CD4-positive, alpha-beta memory T cell (primary cell): ENCODE results near the gene AMDHD2. TPM values are rescaled to one million over a fixed set of nuclear protein-coding genes. Genes with fewer than 3 reads are reported as not detected.
A peak's percentile ranks its signal among the peaks of the same experiment; 100 is the strongest.

Experiments used
- CTCF ChIA-PET: fragments of 350-600 bp; sonication (Branson Sonifier 250); formaldehyde crosslinking; loops from one replicate; lab custom pipeline; 2021; ENCODE audit warnings: inconsistent platforms; ENCODE audit not compliant: partially characterized antibody; lab: Charles Lee
- POLR2A ChIA-PET: fragments of 350-600 bp; sonication (Branson Sonifier 250); formaldehyde crosslinking; loops from one replicate; lab custom pipeline; 2021; ENCODE audit not compliant: partially characterized antibody; lab: Charles Lee
- DNase-seq, 5 donors: peaks; one replicate each; pipeline versions ENCODE4 v3.0.0 to v3.0.0-alpha.2; 2020 to 2022; ENCODE audit warnings: mixed read lengths in 1 of 5
- H3K27ac ChIP-seq: one replicate; pipeline ENCODE4 v1.7.0; 2013; ENCODE audit warnings: low read depth, low read length
- H3K27me3 ChIP-seq: 2 replicates; pipeline ENCODE4 v1.7.0; 2013; ENCODE audit warnings: mild to moderate bottlenecking, low read length, moderate library complexity; ENCODE audit not compliant: insufficient read depth
- H3K36me3 ChIP-seq: 2 replicates; pipeline ENCODE4 v1.7.0; 2013; ENCODE audit warnings: mild to moderate bottlenecking, low read length, moderate library complexity; ENCODE audit not compliant: insufficient read depth
- H3K4me1 ChIP-seq: 2 replicates; pipeline ENCODE4 v1.7.0; 2013; ENCODE audit warnings: mild to moderate bottlenecking, low read length, moderate library complexity; ENCODE audit not compliant: insufficient read depth
- H3K4me3 ChIP-seq, 2 donors: one replicate each; pipeline ENCODE4 v1.7.0; 2013; ENCODE audit warnings: low read length in 2 of 2, mild to moderate bottlenecking in 1 of 2
- H3K9me3 ChIP-seq, 2 donors: one replicate each; pipeline ENCODE4 v1.7.0; 2013; ENCODE audit warnings: low read length in 2 of 2, control low read depth in 1 of 2; ENCODE audit not compliant: control insufficient read depth in 1 of 2
- H3K27ac Mint-ChIP-seq, 7 donors: one replicate each; pipeline ENCODE4 v1.8.0; 2020 to 2021; ENCODE audit warnings: mixed read lengths in 7 of 7, mild to moderate bottlenecking in 6 of 7, inconsistent platforms in 3 of 7, moderate library complexity in 3 of 7
- H3K27me3 Mint-ChIP-seq, 2 donors: one replicate each; pipeline ENCODE4 v1.8.0; 2020 to 2021; ENCODE audit warnings: mixed read lengths in 2 of 2
- H3K36me3 Mint-ChIP-seq, 2 donors: one replicate each; pipeline ENCODE4 v1.8.0; 2020 to 2021; ENCODE audit warnings: mixed read lengths in 2 of 2, inconsistent platforms in 1 of 2, mild to moderate bottlenecking in 1 of 2
- H3K4me1 Mint-ChIP-seq, 4 donors: one replicate each; pipeline ENCODE4 v1.8.0; 2020 to 2021; ENCODE audit warnings: mixed read lengths in 4 of 4, mild to moderate bottlenecking in 1 of 4
- H3K4me3 Mint-ChIP-seq, 8 donors: one replicate each; pipeline ENCODE4 v1.8.0; 2020 to 2021; ENCODE audit warnings: mixed read lengths in 8 of 8, mild to moderate bottlenecking in 7 of 8, moderate library complexity in 6 of 8, inconsistent platforms in 3 of 8
- H3K9me3 Mint-ChIP-seq, 8 donors: one replicate each; pipeline ENCODE4 v1.8.0; 2020 to 2021; ENCODE audit warnings: mixed read lengths in 8 of 8, mild to moderate bottlenecking in 5 of 8, inconsistent platforms in 3 of 8, moderate library complexity in 1 of 8
- intact Hi-C: fragments of 100-400 bp; cut with micrococcal nuclease; formaldehyde crosslinking; loops from one replicate; pipeline ENCODE4 v1.15.1; 2023
- polyA plus RNA-seq, 2 donors: library from polyadenylated mRNA; unstranded; fragments of 300-500 nt; fragmentation: Illumina TruSeq; gene quantifications; one replicate each; pipeline ENCODE4 v1.2.3, GENCODE V29; 2021
- total RNA-seq, 2 experiments: library from RNA; stranded (reverse); gene quantifications; one replicate each; pipeline ENCODE4 v1.2.3, GENCODE V29; 2021

AMDHD2 gene
- total and polyA plus RNA-seq, 4 experiments from 2014 or later: 17.0 to 121 (median 68.1) TPM

DNA sequence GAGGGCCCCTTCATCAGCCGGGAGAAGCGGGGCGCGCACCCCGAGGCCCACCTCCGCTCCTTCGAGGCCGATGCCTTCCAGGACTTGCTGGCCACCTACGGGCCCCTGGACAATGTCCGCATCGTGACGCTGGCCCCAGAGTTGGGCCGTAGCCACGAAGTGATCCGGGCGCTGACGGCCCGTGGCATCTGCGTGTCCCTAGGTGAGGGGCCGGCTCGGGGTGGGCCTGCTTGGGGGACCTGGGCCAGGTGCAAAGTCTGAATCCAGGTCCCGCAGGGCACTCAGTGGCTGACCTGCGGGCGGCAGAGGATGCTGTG lies 7.6 kb downstream of the AMDHD2 start:
- H3K4me3 ChIP-seq: no peak overlapping the region
- intact Hi-C loops: no loop called here
- no peak overlapping the region for H3K4me3 Mint-ChIP-seq
- peaks cover 7% of the 10 kb centered on the region for H3K4me1 ChIP-seq
- H3K27ac Mint-ChIP-seq: no peak overlapping the region
- ChIA-PET CTCF (no interaction called here), POLR2A (interaction anchor here (2.0 kb wide), 1 partner anchor 8 kb away, joined by 11 read pairs; the partner anchor contains the start of gene AMDHD2)
- H3K9me3 Mint-ChIP-seq: peaks cover 0 to 7% (median 0%) of the 10 kb centered on the region in 8 donors
- H3K27me3 ChIP-seq: no peaks in the 10 kb centered on the region
- peaks cover 10 to 40% of the 10 kb centered on the region in 2 donors for H3K36me3 Mint-ChIP-seq
- no peak for DNase-seq
- no peaks in the 10 kb centered on the region for H3K27me3 Mint-ChIP-seq
- H3K36me3 ChIP-seq: peaks cover 25% of the 10 kb centered on the region
- H3K9me3 ChIP-seq: no peaks in the 10 kb centered on the region
- H3K27ac ChIP-seq: no peak overlapping the region
- H3K4me1 Mint-ChIP-seq: peaks cover 7 to 23% (median 12%) of the 10 kb centered on the region in 4 donors

DNA sequence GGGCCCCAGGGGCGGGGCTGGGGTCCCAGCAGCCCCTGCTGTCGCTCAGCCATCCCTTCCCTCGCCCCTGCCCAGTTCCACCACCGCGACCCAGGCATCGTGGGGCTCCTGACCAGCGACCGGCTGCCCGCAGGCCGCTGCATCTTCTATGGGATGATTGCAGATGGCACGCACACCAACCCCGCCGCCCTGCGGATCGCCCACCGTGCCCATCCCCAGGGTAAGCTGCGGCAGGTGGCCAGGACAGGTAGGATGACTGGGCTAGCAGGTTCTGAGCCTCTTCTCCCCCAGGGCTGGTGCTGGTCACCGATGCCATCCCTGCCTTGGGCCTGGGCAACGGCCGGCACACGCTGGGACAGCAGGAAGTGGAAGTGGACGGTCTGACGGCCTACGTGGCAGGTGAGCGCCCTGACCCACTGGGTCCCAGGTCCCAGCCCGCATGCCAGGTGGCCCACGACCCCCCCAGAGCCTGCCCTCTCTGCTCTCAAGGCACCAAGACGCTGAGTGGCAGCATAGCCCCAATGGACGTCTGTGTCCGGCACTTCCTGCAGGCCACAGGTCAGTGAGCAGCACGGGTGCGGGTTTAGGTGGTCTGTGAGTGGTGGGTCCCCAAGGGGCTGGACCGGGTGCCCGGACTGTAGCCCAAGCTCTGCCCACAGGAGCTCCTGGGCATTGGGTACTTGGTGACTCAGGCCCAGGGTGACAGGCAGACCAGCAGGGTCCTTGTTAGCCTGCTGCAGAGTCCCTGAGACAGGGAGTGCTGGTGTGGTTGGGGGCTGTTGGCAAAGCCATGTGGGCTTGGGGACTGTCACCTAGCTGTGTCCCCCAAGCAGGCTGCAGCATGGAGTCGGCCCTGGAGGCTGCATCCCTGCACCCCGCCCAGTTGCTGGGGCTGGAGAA lies 8.2 kb downstream of the AMDHD2 start:
- Mint-ChIP-seq H3K4me1 (peaks cover 9 to 27% (median 14%) of the 10 kb centered on the region in 4 donors), H3K36me3 (peaks cover 10 to 40% of the 10 kb centered on the region in 2 donors), H3K27me3 (peaks cover 0 to 2% of the 10 kb centered on the region in 2 donors), H3K27ac (no peak overlapping the region), H3K4me3 (no peak overlapping the region), H3K9me3 (peaks cover 0 to 10% (median 0%) of the 10 kb centered on the region in 8 donors)
- intact Hi-C loops: no loop called here
- no peak overlapping the region for H3K4me3 ChIP-seq
- H3K36me3 ChIP-seq: peaks cover 25% of the 10 kb centered on the region
- peaks cover 8% of the 10 kb centered on the region for H3K4me1 ChIP-seq
- no peak for DNase-seq
- no peaks in the 10 kb centered on the region for H3K27me3 ChIP-seq
- no peaks in the 10 kb centered on the region for H3K9me3 ChIP-seq
- POLR2A ChIA-PET: interaction anchor here (2.0 kb wide), 1 partner anchor 8 kb away, joined by 11 read pairs; the partner anchor contains the start of gene AMDHD2
- CTCF ChIA-PET: no interaction called here
- H3K27ac ChIP-seq: no peak overlapping the region

DNA sequence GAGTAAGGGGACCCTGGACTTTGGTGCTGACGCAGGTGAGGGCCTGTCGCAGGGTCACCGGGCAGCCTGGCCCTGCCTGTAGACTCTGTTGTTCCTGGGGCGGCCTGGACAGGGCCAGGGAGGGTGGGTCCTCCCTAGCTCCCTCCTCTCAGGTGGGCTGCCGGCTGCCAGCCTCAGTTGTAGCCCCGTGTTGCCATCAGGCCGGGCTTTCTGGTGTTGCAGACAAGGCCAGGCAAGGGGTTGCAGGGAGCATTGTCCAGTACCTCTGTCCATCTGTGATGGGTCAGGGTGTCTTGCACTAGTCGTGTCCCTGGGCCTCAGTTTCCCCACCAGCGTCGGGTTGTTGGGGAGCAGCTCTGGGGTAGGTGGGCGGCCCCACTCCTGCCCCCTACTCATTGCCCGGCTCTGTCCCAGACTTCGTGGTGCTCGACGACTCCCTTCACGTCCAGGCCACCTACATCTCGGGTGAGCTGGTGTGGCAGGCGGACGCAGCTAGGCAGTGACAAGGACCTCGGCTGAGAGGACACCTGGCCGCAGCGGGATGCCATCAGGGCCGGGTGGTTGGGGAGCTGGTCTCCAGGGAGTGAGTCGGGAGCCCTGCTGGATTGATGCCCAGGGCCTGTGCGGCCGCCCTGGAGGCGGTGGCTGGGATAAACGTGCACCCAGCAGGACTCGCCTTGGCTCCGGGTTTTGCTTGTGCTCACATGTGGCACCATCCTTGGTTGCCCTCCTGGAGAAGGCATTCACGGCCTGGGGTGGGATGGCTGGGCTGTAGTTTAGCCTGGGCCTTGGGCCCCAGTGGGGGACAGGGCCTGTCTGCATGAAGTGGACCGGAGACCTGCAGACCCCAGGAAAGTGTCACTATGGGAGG lies 9.1 kb downstream of the AMDHD2 start:
- H3K4me1 Mint-ChIP-seq: peaks cover 9 to 29% (median 15%) of the 10 kb centered on the region in 4 donors
- H3K27ac ChIP-seq: no peak overlapping the region
- H3K4me3 Mint-ChIP-seq: peak overlapping the region in 2 of 8 donors; percentile 52 to 54
- H3K27me3 ChIP-seq: no peaks in the 10 kb centered on the region
- H3K9me3 Mint-ChIP-seq: peaks cover 0 to 8% (median 0%) of the 10 kb centered on the region in 8 donors
- peaks cover 7 to 33% of the 10 kb centered on the region in 2 donors for H3K36me3 Mint-ChIP-seq
- peak in 1 of 5 donors; percentile 33 for DNase-seq
- H3K4me1 ChIP-seq: peaks cover 12% of the 10 kb centered on the region
- H3K9me3 ChIP-seq: no peaks in the 10 kb centered on the region
- peaks cover 0 to 2% of the 10 kb centered on the region in 2 donors for H3K27me3 Mint-ChIP-seq
- H3K4me3 ChIP-seq: no peak overlapping the region
- ChIA-PET CTCF (no interaction called here), POLR2A (interaction anchor here (2.0 kb wide), 1 partner anchor 9 kb away, joined by 11 read pairs; the partner anchor contains the start of gene AMDHD2)
- intact Hi-C loops: no loop called here
- peak overlapping the region in 3 of 7 donors; percentile 24 to 81 (median 68) for H3K27ac Mint-ChIP-seq
- peaks cover 24% of the 10 kb centered on the region for H3K36me3 ChIP-seq

DNA sequence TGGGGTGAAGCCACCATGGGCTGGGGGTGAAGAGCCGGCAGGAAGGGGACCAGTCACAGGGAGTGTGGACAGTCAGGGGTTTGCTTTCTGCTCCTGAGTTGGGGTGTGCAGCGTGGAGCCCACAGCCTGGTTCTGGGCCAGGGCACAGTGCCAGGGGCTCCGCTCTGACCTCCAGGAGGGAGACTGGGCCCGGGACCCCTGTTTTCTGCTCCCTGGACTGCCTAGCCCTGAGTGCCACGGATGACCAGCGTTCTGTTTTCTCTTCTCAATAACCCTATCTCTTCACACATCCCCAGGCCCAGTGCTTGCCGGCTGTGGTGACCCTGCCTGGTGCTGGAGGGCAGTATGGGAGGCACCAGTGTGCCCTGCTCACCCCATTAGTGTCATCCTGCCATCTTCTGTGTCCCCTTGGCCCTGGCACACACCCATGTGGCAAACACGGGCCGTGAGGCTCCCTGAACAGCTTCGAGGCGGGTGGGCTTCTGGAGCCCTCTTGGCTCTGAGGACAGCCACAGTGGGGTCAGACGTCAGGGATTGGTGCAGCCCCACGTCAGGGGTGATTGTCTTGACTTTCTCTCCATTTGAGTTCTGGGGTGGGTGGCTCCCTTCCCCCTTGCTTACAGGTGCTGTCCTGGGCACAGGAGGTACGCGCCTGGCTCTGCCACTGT lies 9.9 kb downstream of the AMDHD2 start:
- intact Hi-C loops: loop anchor here (5.0 to 10.0 kb wide), 2 partner anchors 245 to 758 kb away; partner anchors contain the start of genes ELOB, EME2, MRPS34 and NME3
- peaks cover 19% of the 10 kb centered on the region for H3K36me3 ChIP-seq
- CTCF ChIA-PET: interaction anchor here (1.3 kb wide), 1 partner anchor 9 kb away, joined by 4 read pairs; no protein-coding TSS in a partner anchor
- Mint-ChIP-seq H3K27ac (peak overlapping the region; percentile 57 to 99 (median 80)), H3K27me3 (peaks cover 0 to 2% of the 10 kb centered on the region in 2 donors), H3K9me3 (peaks cover 0 to 8% (median 0%) of the 10 kb centered on the region in 8 donors), H3K4me1 (peaks cover 6 to 28% (median 14%) of the 10 kb centered on the region in 4 donors), H3K4me3 (peak overlapping the region in 4 of 8 donors; percentile 13 to 75 (median 50)), H3K36me3 (peaks cover 0 to 28% of the 10 kb centered on the region in 2 donors)
- no peaks in the 10 kb centered on the region for H3K27me3 ChIP-seq
- H3K9me3 ChIP-seq: no peaks in the 10 kb centered on the region
- peak in 1 of 5 donors; percentile 36 for DNase-seq
- no peak overlapping the region for H3K4me3 ChIP-seq
- H3K27ac ChIP-seq: peak overlapping the region; percentile 91
- H3K4me1 ChIP-seq: peaks cover 12% of the 10 kb centered on the region
- POLR2A ChIA-PET: interaction anchor here (3.5 kb wide), 1 partner anchor 9 kb away, joined by 170 read pairs; the partner anchor contains the start of gene AMDHD2

DNA sequence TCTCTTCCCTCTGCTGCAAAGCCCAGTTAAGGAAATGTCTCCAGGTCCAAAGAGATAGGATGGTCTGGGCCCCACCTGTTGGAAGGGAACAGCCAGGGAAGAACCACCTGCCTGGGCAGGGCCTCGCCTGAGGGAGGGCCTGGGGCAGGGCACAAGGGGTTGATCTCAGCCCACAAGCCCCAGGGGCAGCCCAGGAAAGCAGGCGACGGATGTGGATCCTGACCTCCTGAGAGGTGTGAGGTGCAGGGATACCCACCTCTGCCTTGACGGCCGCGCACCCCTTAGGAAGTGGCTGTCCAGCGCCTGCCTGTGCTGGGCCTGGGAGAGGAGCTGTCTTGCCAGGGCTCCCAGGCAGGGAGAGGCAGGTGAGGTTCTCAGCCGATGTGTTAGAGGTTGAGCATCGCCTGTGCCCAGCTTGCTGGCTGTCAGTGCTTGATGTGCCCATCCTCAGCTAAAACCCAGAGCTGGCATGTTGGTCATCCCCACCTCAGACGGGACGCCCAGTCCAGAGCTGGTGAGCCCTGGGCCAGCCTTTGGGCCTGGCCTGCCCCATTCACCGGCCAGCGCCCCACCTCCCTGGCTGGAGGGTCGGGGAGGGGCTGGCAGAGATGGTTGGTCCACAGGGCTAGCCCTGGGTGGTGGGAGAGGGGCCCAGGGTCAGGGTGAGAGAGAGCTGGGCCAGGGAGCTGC lies 10.6 kb downstream of the AMDHD2 start:
- Mint-ChIP-seq H3K27me3 (peaks cover 0 to 2% of the 10 kb centered on the region in 2 donors), H3K4me1 (peaks cover 6 to 28% (median 15%) of the 10 kb centered on the region in 4 donors), H3K4me3 (peak overlapping the region; percentile 84 to 98 (median 96)), H3K27ac (peak overlapping the region; percentile 98 to 100 (median 99)), H3K36me3 (peaks cover 0 to 28% of the 10 kb centered on the region in 2 donors), H3K9me3 (peaks cover 0 to 8% (median 0%) of the 10 kb centered on the region in 8 donors)
- Histone ChIP-seq H3K4me3 (no peak overlapping the region), H3K4me1 (peaks cover 12% of the 10 kb centered on the region), H3K36me3 (peaks cover 19% of the 10 kb centered on the region), H3K27me3 (no peaks in the 10 kb centered on the region), H3K9me3 (no peaks in the 10 kb centered on the region), H3K27ac (peak overlapping the region; percentile 91)
- DNase-seq: peak in 1 of 5 donors; percentile 44
- intact Hi-C loops: loop anchor here (5.0 to 10.0 kb wide), 2 partner anchors 244 to 758 kb away; partner anchors contain the start of genes ELOB, EME2, MRPS34 and NME3
- ChIA-PET POLR2A (interaction anchor here (1.0 to 3.5 kb wide), 5 partner anchors 10 to 483 kb away, joined by 3 to 170 read pairs (median 3); partner anchors contain the start of genes AMDHD2, ATP6V0C, CCNF and KCTD5), CTCF (interaction anchor here (1.2 to 1.3 kb wide), 2 partner anchors 10 to 17 kb away, joined by 3 to 4 read pairs; partner anchors contain the start of gene ATP6V0C)
